HPDE6-E6E7 (cell line): ENCODE data around the gene MOCS1.

Experiments
- DNase-seq: peaks from one replicate; pipeline ENCODE4 v3.0.0; 2011; ENCODE audit warnings: missing footprints; ENCODE audit errors: extremely low spot score

The MOCS1 gene

GRCh38 chr6:39902786-39903465, 31.3 kb downstream of the MOCS1 start:
- no peak for DNase-seq

DNA sequence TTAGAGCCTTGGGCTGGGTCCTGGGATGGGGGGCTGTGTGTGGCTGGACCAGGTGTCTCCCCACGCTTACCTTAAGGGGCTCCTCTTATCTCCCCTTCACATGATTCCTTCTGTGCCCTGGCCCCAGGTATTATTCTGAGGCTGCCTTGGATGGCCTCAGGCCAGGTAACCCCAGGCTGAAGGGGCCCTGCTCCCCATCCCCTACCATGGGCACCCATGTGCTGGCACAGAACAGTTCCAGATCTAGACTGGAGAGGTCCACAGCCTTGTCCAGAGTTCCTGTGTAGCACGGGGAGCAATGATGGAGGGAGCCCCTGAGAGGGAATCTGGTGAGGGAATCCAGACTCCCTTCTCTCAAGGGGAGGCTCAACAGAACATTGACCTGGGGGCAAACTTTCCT, 32.1 kb downstream of the MOCS1 start:
- no peak for DNase-seq

DNA sequence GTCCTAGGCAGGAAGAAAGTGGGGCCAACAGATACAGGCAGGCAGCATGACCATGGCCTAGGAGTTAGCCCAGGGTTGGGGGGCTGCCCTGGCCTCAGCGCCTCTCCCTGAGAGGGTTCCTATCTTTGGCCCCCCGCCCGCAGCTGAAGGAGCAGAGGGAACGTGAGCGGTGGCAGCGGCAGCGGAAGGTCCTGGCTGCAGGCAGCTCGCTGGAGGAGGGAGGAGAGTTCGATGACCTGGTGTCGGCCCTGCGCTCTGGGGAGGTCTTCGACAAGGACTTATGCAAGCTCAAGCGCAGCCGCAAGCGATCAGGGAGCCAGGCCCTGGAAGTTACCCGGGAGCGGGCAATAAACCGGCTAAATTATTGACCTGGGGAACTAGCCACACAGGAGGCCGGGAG, 32.6 kb downstream of the MOCS1 start:
- no peak for DNase-seq

DNA sequence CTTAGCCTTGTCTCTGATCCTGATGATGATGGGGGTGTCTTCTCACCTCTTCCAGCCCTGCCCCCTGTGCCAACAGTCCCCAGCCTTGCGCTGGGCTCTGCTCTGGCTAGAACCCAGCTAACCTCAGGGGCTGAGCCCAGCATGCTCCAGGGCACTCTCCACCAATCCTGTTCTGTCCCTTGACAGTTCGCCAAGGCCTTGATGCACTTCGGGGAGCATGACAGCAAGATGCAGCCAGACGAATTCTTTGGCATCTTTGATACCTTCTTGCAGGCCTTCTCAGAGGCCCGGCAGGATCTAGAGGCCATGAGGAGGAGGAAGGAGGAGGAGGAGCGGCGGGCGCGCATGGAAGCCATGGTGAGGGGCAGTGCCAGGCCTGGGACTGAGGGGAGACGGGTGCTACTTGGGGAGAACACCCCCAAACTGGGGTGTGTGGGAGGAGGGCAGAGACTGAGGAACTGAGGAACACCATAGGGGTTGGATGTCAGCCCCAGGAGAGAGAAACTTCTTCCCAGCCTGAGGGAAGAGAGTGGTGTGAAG, 33.1 kb downstream of the MOCS1 start:
- DNase-seq: no peak

- no peak for DNase-seq
Observed at GRCh38 chr6:39899554-39900295, 34.5 kb downstream of the MOCS1 start.

DNA sequence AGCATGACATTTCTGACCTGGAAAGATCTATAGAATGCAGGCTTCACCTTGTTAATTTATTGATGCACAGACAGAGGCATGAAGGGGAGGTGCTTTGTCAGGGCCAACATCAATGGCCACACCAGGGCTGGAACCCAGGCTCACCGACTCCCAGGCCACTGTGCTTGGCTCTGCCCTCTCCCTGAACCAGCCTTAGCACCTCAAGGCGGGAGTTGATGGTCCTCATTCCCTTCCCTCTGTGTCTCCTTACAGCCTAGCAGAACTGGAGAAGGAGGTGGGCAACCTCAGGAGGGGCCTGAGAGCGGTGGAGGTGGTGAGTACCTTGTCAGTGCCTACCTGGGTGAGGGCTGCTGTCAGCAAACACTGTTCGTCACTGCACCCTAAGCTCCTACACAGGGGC, 35.6 kb downstream of the MOCS1 start:
- DNase-seq: no peak

DNA sequence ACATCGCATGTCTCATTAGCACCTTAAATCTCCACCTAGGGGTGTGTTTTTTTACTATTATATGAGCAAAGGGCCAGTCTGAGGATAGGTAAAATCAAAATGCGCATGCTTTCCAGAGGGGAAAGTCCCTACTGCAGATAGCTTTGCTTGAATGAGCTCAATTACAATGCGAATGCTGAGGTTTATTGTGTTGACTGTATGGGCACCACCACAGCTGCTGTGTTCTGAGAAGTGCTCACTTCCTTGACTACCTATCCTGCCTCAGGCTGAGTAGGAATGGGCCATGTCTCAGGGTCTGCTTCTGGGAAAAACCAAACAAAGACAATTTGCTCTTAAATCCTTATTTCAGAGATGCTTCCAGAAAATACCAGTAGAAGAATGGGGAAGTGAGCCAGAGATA, 36.6 kb downstream of the MOCS1 start:
- no peak for DNase-seq

DNA sequence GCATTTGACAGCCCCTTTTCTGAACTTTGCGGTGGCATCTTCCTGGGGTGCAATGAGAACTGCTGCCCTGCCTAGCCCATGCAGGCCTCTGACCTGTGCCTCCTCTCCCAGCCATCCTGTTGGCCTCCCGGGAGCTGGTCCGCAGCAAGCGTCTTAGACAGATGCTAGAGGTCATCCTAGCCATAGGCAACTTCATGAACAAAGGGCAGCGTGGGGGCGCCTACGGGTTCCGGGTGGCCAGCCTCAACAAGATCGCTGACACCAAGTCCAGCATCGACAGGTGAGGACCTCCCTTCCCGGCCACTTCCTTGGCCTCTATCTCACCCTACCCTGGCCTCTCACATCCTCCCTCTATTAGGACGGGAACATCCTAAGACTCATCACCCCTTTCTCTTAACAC, 37.6 kb downstream of the MOCS1 start:
- DNase-seq: no peak

DNA sequence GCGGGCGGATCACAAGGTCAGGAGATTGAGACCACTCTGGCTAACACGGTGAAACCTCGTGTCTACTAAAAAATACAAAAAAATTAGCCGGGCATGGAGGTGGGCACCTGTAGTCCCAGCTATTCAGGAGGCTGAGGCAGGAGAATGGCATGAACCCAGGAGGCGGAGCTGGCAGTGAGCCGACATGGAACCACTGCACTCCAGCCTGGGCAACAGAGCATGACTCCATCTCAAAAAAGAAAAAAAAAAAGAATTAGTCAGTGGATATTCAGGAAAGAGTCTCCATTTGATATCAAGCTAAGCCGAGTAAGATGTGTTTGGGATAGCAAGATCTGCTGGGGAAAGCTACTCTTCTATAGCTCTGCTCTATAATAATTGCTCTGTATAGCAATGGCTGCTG, 41.0 kb downstream of the MOCS1 start:
- DNase-seq: no peak

GRCh38 chr6:39892490-39893129, 41.7 kb downstream of the MOCS1 start:
- DNase-seq: peak; percentile 10

DNA sequence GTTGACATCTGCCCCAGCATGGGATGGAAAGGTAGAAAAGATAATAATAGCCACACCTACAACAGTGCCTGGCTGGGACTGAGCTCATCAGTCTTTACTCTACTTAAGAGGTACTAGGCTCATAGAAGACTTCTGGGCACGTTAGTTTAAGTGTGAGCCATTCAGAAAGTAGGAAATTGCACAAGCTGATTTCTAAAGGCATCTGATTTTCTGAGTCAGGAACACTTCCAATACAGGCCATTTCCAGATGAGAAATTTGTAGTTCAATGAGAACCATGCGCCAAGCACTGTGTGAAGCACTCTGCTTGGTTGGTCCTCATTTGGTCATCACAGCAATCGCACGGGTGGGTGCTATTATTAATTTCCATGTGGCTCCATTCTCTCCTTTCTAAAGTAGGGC, 42.3 kb downstream of the MOCS1 start:
- no peak for DNase-seq

GRCh38 chr6:39891353-39891752, 42.9 kb downstream of the MOCS1 start:
- DNase-seq: no peak

- no peak for DNase-seq
Observed at GRCh38 chr6:39889229-39889628, 45.0 kb downstream of the MOCS1 start.

GRCh38 chr6:39887692-39888450, 46.4 kb downstream of the MOCS1 start:
- no peak for DNase-seq

GRCh38 chr6:39886871-39887270, 47.4 kb downstream of the MOCS1 start:
- no peak for DNase-seq

GRCh38 chr6:39885691-39886090, 48.6 kb downstream of the MOCS1 start:
- DNase-seq: no peak

- no peak for DNase-seq
Observed at GRCh38 chr6:39884696-39885095, 49.6 kb downstream of the MOCS1 start.

GRCh38 chr6:39882531-39882899, 51.7 kb downstream of the MOCS1 start:
- DNase-seq: no peak

DNA sequence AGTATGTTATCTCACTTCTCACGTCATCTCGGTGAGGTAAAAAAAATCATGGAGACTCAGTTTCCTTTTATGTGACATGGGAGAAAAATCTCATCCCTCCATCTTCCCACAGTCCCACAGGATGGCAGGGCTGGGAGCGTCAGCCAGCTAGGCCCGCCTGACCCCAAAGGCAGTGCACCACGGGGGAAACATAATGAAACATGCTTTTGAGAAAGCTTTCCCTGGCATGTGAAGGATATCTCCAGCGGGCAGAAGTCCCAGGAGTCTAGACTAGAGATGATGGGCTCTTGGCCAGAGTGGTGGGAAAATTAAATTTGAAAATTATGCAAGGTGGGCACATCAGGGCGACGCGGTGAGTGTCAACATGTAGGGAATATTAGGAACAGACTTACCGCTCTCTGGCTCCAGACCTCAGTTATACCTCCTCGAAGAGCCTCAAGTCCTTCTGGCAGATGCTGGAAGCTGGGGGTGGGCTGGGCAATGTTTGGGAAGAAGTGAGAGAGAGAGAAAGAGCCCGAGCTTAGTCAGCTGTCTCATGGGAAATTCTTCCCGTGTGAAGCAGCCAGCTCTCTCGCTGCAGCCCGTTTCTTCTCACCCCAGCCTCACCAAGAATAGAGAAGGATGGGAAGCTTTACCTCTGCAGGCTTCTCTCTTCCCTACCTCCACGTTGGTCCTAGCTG, 52.3 kb downstream of the MOCS1 start:
- no peak for DNase-seq

DNA sequence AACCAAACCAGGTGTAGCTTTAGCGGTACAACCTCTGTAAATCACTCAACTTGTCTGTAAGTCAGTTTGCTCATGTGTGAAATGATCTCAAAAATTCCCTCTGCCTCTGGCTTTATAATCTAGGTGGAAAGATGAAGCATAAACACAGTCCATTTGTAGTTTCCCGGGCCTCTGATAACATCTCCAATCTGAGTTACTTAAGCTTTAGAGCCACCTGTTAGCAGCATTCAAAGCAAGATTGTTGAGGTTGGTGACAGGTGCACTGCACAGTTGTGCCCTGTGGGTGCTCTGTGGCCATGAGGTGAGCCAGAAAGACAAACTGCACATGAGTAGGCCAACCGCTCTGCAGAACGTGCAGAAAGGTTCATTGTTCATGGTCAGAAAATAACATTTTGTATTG, 53.7 kb downstream of the MOCS1 start:
- DNase-seq: no peak

DNA sequence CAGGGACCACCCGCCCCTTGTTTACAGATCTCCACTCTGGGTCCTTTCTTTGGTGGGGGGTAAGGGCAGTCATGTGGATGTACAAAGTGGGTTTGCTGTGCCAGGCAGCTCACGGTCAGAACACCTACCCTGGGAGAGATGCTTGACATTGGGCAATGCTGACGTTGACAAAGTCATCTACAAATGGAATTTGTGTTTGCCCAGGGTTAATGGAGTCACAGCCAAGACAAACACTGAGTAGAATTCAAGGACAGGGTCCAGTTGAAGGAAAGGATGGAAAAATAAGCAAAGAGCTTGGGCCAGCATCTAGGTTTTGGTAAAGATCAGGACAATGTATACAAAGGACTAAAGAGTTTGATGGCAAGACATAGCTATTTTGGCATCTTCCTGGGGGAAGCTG, 54.7 kb downstream of the MOCS1 start:
- no peak for DNase-seq

- DNase-seq: no peak
Observed at GRCh38 chr6:39876826-39877225, 57.4 kb downstream of the MOCS1 start.
